ENCODE results near the gene MOB1B.

- no peak for TF ChIP-seq SMC3 (IDR thresholded peaks at IDR 0.05; ENCODE audit: low read length)
- no peak for TF ChIP-seq ZNF550 (CRISPR knock-in tag; IDR thresholded peaks at IDR 0.05; ENCODE audit: borderline replicate concordance)
- TF ChIP-seq MIXL1 (CRISPR knock-in tag; IDR thresholded peaks at IDR 0.05): no peak
- TF ChIP-seq ZNF44 (CRISPR knock-in tag; IDR thresholded peaks at IDR 0.05): no peak
- TF ChIP-seq, protein P1, sequence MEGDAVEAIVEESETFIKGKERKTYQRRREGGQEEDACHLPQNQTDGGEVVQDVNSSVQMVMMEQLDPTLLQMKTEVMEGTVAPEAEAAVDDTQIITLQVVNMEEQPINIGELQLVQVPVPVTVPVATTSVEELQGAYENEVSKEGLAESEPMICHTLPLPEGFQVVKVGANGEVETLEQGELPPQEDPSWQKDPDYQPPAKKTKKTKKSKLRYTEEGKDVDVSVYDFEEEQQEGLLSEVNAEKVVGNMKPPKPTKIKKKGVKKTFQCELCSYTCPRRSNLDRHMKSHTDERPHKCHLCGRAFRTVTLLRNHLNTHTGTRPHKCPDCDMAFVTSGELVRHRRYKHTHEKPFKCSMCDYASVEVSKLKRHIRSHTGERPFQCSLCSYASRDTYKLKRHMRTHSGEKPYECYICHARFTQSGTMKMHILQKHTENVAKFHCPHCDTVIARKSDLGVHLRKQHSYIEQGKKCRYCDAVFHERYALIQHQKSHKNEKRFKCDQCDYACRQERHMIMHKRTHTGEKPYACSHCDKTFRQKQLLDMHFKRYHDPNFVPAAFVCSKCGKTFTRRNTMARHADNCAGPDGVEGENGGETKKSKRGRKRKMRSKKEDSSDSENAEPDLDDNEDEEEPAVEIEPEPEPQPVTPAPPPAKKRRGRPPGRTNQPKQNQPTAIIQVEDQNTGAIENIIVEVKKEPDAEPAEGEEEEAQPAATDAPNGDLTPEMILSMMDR (CRISPR knock-in tag; IDR thresholded peaks at IDR 0.05): no peak
- no peak for TF ChIP-seq ZNF331 (CRISPR knock-in tag; IDR thresholded peaks at IDR 0.05)
- TF ChIP-seq, protein P2, sequence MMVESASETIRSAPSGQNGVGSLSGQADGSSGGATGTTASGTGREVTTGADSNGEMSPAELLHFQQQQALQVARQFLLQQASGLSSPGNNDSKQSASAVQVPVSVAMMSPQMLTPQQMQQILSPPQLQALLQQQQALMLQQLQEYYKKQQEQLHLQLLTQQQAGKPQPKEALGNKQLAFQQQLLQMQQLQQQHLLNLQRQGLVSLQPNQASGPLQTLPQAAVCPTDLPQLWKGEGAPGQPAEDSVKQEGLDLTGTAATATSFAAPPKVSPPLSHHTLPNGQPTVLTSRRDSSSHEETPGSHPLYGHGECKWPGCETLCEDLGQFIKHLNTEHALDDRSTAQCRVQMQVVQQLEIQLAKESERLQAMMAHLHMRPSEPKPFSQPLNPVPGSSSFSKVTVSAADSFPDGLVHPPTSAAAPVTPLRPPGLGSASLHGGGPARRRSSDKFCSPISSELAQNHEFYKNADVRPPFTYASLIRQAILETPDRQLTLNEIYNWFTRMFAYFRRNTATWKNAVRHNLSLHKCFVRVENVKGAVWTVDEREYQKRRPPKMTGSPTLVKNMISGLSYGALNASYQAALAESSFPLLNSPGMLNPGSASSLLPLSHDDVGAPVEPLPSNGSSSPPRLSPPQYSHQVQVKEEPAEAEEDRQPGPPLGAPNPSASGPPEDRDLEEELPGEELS (CRISPR knock-in tag; IDR thresholded peaks at IDR 0.05): no peak
- TF ChIP-seq CEBPB (IDR thresholded peaks at IDR 0.05; ENCODE audit: borderline replicate concordance, low read depth, low read length): no peak
- no peak for TF ChIP-seq KDM1A (CRISPR knock-in tag; IDR thresholded peaks at IDR 0.05)
Observed at GRCh38 chr4:70954032-70954431, 51.9 kb downstream of the MOB1B start.
